SK-N-SH treated with all-trans-retinoic acid at 6 μM for 48 hours (cell line): ENCODE measurements around the gene ZDHHC17.

Experiments
- SNAI2 ChIP-seq: fragments of 250-450 bp; sonication (Bioruptor Pico); IDR thresholded peaks from 2 replicates; pipeline ENCODE4 v1.5.0; 2020; ENCODE audit warnings: mild to moderate bottlenecking, moderate library complexity
- TOX ChIP-seq: fragments of 250-450 bp; sonication (Bioruptor Pico); IDR thresholded peaks from 2 replicates; pipeline ENCODE4 v1.8.0; 2021; ENCODE audit warnings: mild to moderate bottlenecking, moderate library complexity, borderline replicate concordance
- ZFP3 ChIP-seq: fragments of 250-450 bp; sonication (Bioruptor Pico); IDR thresholded peaks from 2 replicates; pipeline ENCODE4 v1.5.0; 2020; ENCODE audit warnings: mild to moderate bottlenecking, moderate library complexity
- TF ChIP-seq, protein P1 (sequence below): fragments of 250-450 bp; sonication (Bioruptor Pico); IDR thresholded peaks from 2 replicates; pipeline ENCODE4 v1.5.1; 2021; ENCODE audit warnings: mild to moderate bottlenecking, moderate library complexity
- TF ChIP-seq, protein P2 (sequence below): fragments of 250-450 bp; sonication (Bioruptor Pico); IDR thresholded peaks from 2 replicates; pipeline ENCODE4 v1.8.0; 2020; ENCODE audit warnings: mild to moderate bottlenecking, moderate library complexity, borderline replicate concordance

DNA sequence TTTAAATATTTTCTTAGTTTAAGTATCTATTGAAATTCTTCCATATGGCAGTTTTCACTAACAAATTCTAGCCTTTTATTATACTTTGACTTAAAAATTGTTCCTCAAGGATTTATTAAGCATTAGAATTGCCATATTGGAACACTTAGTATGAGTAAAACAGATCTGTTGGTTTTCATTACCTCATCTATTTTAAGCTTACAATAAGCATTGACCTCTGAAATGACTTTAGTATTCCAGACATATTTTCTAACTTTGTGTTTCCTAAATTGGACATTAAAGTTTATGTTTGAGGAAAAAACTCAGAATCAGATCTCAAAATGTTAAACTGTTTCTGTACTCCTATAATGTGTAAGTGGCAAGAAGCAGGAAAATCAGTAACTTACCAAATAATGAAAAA, 66.5 kb downstream of the ZDHHC17 start:
- TF ChIP-seq TOX (CRISPR knock-in tag) (no peak), SNAI2 (CRISPR knock-in tag) (no peak), ZFP3 (CRISPR knock-in tag) (no peak)
- TF ChIP-seq, protein P1, sequence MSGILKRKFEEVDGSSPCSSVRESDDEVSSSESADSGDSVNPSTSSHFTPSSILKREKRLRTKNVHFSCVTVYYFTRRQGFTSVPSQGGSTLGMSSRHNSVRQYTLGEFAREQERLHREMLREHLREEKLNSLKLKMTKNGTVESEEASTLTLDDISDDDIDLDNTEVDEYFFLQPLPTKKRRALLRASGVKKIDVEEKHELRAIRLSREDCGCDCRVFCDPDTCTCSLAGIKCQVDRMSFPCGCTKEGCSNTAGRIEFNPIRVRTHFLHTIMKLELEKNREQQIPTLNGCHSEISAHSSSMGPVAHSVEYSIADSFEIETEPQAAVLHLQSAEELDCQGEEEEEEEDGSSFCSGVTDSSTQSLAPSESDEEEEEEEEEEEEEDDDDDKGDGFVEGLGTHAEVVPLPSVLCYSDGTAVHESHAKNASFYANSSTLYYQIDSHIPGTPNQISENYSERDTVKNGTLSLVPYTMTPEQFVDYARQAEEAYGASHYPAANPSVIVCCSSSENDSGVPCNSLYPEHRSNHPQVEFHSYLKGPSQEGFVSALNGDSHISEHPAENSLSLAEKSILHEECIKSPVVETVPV (CRISPR knock-in tag): no peak
- TF ChIP-seq, protein P2, sequence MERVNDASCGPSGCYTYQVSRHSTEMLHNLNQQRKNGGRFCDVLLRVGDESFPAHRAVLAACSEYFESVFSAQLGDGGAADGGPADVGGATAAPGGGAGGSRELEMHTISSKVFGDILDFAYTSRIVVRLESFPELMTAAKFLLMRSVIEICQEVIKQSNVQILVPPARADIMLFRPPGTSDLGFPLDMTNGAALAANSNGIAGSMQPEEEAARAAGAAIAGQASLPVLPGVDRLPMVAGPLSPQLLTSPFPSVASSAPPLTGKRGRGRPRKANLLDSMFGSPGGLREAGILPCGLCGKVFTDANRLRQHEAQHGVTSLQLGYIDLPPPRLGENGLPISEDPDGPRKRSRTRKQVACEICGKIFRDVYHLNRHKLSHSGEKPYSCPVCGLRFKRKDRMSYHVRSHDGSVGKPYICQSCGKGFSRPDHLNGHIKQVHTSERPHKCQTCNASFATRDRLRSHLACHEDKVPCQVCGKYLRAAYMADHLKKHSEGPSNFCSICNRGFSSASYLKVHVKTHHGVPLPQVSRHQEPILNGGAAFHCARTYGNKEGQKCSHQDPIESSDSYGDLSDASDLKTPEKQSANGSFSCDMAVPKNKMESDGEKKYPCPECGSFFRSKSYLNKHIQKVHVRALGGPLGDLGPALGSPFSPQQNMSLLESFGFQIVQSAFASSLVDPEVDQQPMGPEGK (CRISPR knock-in tag): no peak
